ENCODE measurements around the gene HERC4. TPM values are rescaled to one million over a fixed set of nuclear protein-coding genes. Genes with fewer than 3 reads are reported as not detected.

HERC4 gene, protein sequence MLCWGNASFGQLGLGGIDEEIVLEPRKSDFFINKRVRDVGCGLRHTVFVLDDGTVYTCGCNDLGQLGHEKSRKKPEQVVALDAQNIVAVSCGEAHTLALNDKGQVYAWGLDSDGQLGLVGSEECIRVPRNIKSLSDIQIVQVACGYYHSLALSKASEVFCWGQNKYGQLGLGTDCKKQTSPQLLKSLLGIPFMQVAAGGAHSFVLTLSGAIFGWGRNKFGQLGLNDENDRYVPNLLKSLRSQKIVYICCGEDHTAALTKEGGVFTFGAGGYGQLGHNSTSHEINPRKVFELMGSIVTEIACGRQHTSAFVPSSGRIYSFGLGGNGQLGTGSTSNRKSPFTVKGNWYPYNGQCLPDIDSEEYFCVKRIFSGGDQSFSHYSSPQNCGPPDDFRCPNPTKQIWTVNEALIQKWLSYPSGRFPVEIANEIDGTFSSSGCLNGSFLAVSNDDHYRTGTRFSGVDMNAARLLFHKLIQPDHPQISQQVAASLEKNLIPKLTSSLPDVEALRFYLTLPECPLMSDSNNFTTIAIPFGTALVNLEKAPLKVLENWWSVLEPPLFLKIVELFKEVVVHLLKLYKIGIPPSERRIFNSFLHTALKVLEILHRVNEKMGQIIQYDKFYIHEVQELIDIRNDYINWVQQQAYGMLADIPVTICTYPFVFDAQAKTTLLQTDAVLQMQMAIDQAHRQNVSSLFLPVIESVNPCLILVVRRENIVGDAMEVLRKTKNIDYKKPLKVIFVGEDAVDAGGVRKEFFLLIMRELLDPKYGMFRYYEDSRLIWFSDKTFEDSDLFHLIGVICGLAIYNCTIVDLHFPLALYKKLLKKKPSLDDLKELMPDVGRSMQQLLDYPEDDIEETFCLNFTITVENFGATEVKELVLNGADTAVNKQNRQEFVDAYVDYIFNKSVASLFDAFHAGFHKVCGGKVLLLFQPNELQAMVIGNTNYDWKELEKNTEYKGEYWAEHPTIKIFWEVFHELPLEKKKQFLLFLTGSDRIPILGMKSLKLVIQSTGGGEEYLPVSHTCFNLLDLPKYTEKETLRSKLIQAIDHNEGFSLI
- total RNA-seq (2011; cell fraction: chromatin; rRNA removed; ENCODE audit: low replicate concordance) = 62.0 and 186 TPM in 2 replicates
- total RNA-seq (2011; cell fraction: nucleolus; rRNA removed) = 26.7 and 30.8 TPM in 2 replicates
- total RNA-seq (2011; cell fraction: nucleoplasm; rRNA removed) = 81.7 and 136 TPM in 2 replicates
- total RNA-seq (2014; rRNA removed) (15.8 and 17.5 TPM in 2 replicates), total RNA-seq (2014; rRNA removed; fragmentation: Illumina TruSeq; extraction: Trizol) (33.5 and 40.5 TPM in 2 replicates), total RNA-seq (2015; rRNA removed; fragmentation: Illumina TruSeq; extraction: Trizol) (27.1 and 30.6 TPM in 2 replicates), total RNA-seq (2021) (26.3 and 29.8 TPM in 2 replicates), polyA plus RNA-seq (2011; rRNA removed) (22.5 and 25.6 TPM in 2 replicates), polyA plus RNA-seq (2014; fragmentation: Illumina TruSeq; extraction: Trizol) (18.6 and 22.8 TPM in 2 replicates), polyA plus RNA-seq (2014; fragmentation: Nextera tagmentation; extraction: Ambion mirVana) (10 to 100 TPM; 12.5 to 17.4 TPM), polyA plus RNA-seq (2014; rRNA removed) (17.2 and 22.5 TPM in 2 replicates), polyA minus RNA-seq (2011; rRNA and poly(A)+ RNA removed) (45.3 and 52.7 TPM in 2 replicates), Bru-seq, nascent RNA (percentile 73 among the genes with signal in this experiment), BruChase-seq, experiment 1, labeled RNA remaining after a 2-hour chase (percentile 87 among the genes with signal in this experiment), BruChase-seq, experiment 2, labeled RNA remaining after a 6-hour chase (percentile 89 among the genes with signal in this experiment)
- polyA plus RNA-seq (2011; cell fraction: cytosol; rRNA removed) = 3.8 and 9.3 TPM in 2 replicates
- polyA plus RNA-seq (2011; cell fraction: nucleus; rRNA removed) = 18.5 and 25.6 TPM in 2 replicates
- 20.8 and 24.5 TPM in 2 replicates for polyA plus RNA-seq (2012)
- polyA minus RNA-seq (2011; cell fraction: cytosol; rRNA and poly(A)+ RNA removed) = 11.3 and 14.3 TPM in 2 replicates
- polyA minus RNA-seq (2011; cell fraction: nucleus; rRNA and poly(A)+ RNA removed) = 26.0 and 42.8 TPM in 2 replicates
- long read RNA-seq, experiment 1, full-length matches to known transcripts = 45 of 69 reads
- long read RNA-seq, experiment 1, partial matches to known transcripts = 11 of 69 reads
- long read RNA-seq, experiment 1, other reads (novel, unspliced or antisense) = 13 of 69 reads
- long read RNA-seq, experiment 2, partial matches to known transcripts = 4 of 7 reads
- long read RNA-seq, experiment 2, other reads (novel, unspliced or antisense) = 2 of 7 reads
- long read RNA-seq, experiment 3, partial matches to known transcripts = 3 of 11 reads
- long read RNA-seq, experiment 3, other reads (novel, unspliced or antisense) = 4 of 11 reads

DNA sequence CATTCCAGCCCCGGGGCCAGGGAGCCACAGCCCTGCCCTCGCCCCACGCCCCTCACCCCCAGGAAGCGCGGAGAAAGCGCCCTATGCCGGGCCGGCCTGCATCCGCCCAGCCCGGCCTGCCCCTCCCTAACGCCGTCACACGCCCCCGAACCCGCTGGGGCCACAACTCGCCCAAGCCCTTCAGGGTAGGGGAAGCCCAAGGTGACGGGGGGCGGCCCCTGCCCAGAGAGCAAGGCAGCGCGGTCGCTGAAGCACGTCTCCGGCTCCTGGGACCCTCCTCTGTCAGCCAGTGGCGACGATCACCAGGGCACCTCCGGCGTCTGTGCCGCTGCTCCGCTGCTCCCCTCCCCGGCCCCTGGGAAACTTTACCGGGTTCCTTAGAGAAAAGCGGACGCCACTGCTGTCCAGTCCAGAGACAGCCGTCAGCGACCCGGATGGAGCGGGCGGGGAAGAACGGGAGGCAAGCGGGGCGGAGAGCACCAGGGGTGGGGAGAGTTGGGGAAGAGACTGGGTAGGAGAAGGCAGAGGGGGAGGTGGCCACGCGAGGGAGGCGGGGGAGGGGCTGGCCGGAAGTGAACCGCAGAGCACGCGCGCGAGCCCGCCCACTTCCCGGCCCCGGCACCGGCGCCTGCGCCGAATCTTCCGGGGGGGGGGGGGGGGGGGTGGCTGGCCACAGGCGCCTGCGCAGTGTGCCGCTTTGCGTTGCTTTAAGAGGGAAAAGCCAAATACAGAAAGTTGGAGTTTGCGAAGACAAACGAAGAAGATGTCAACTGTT lies at the start of gene HERC4:
TSS of gene HERC4 (minus strand) at position 509 of the 775 bp plus-strand sequence. CDS start 2,175 bp downstream, outside the sequence.
- CTCF ChIA-PET (ENCODE audit: low intra/inter-chr PET ratio) = interaction anchor here (0.6 kb wide), 2 partner anchors 236 to 1130 kb away, joined by 3 read pairs; no protein-coding TSS in a partner anchor
- no TSS peak for BruUV-seq (replicated peaks)
- peaks cover 19% of the 10 kb centered on the region for H3K36me3 ChIP-seq (ENCODE audit: control insufficient read depth, insufficient read depth, low read length)
- ATAC-seq = peak; percentile 96
- no peaks in the 10 kb centered on the region for H3K27me3 ChIP-seq (ENCODE audit: control insufficient read depth in 2 of 2, insufficient read depth in 2 of 2, low read length in 2 of 2)
- peaks cover 2% of the 10 kb centered on the region; the same call in 1 of the 2 replicates for H3K9me3 ChIP-seq (replicated peaks; ENCODE audit: control insufficient read depth, insufficient read depth, low read depth, low read length)
- under 1% methylated on average over 38 of the region's 64 CpGs for WGBS (ENCODE audit: insufficient coverage, low coverage, missing lambda C conversion rate)
- in situ Hi-C loops (cut with MboI) = no loop called here
- peak within 1 kb of the TSS; percentile 95 for H3K4me2 ChIP-seq (ENCODE audit: insufficient read depth, low read length)
- peak; percentile 88 for FAIRE-seq
- POLR2A ChIA-PET = interaction anchor here (0.7 to 1.0 kb wide), 2 partner anchors 9 to 19 kb away, joined by 3 read pairs; no protein-coding TSS in a partner anchor
- H3K9ac ChIP-seq (ENCODE audit: insufficient read depth in 1 of 2, low read depth in 2 of 2, low read length in 2 of 2) = peak within 1 kb of the TSS; percentile 94 to 100
- H3K79me2 ChIP-seq (ENCODE audit: control insufficient read depth, insufficient read depth, low read length) = peaks cover 46% of the 10 kb centered on the region
- H3K27ac ChIP-seq (ENCODE audit: extremely low read depth, low read depth, low read length) = peak within 1 kb of the TSS; percentile 95
- intact Hi-C loops (cut with micrococcal nuclease) = loop anchor here (10.0 kb wide), 2 partner anchors 190 to 290 kb away; partner anchors contain the start of gene SIRT1
- H3K4me3 ChIP-seq = peak within 1 kb of the TSS; percentile 99
- H3K9me1 ChIP-seq (ENCODE audit: control insufficient read depth, insufficient read depth, low read length) = no peaks in the 10 kb centered on the region
- peak; percentile 97 to 99 (median 98) for DNase-seq (ENCODE audit: extremely low read depth in 1 of 4, low spot score in 3 of 4)
- H2AFZ ChIP-seq (ENCODE audit: low read depth, low read length) = peak within 1 kb of the TSS; percentile 100
- H4K20me1 ChIP-seq (replicated peaks; ENCODE audit: control insufficient read depth, insufficient read depth, low read length) = no peaks in the 10 kb centered on the region
- peaks cover 7 to 9% of the 10 kb centered on the region in 2 experiments; a peak in 4 of 5 replicates for H3K4me1 ChIP-seq (replicated peaks in 1 of 2; ENCODE audit: control insufficient read depth in 2 of 2, insufficient read depth in 2 of 2, low read length in 2 of 2)
- TF ChIP-seq ZNF445 (CRISPR knock-in tag; IDR thresholded peaks at IDR 0.05; ENCODE audit: low read depth) (0 out of 2 replicates have a peak, but pooled peaks have one; percentile 23), ZNF695 (CRISPR knock-in tag; IDR thresholded peaks at IDR 0.05) (no peak), DDX20 (tag; IDR thresholded peaks at IDR 0.05; ENCODE audit: low read depth) (no peak), MTA2 (IDR thresholded peaks at IDR 0.05; ENCODE audit: low read depth) (no peak), MBD2 (IDR thresholded peaks at IDR 0.05; ENCODE audit: borderline replicate concordance, low read depth) (peak; percentile 61; the same call in 1 of the 2 replicates), FOSL1 (tag; conservative IDR thresholded peaks at IDR 0.05) (no peak), STAT5B (CRISPR knock-in tag; IDR thresholded peaks at IDR 0.05) (no peak), DNMT1 (IDR thresholded peaks at IDR 0.05) (no peak), HCFC1 (IDR thresholded peaks at IDR 0.05; ENCODE audit: low read depth, low read length) (peak; percentile 36), CHD1 (IDR thresholded peaks at IDR 0.05; ENCODE audit: low read length) (peak; percentile 73), CTBP1 (IDR thresholded peaks at IDR 0.05; ENCODE audit: borderline replicate concordance) (peak; percentile 40; the same call in 1 of the 2 replicates), XRCC3 (IDR thresholded peaks at IDR 0.05) (no peak), HMGN3 (IDR thresholded peaks at IDR 0.05; ENCODE audit: borderline replicate concordance, extremely low read depth, insufficient read length, low read depth, low read length) (no peak)
